ENCODE data around the gene ANKMY2.
"Not testable (repeated sequence)": the region's sequence is repeated elsewhere in the genome, so short reads cannot be mapped to it uniquely, and the experiment has no call there.

The ANKMY2 gene

GRCh38 chr7:16659854-16660497 is 14.4 kb upstream of the ANKMY2 start:
- DNase-seq (ENCODE audit: low read depth) = not testable (repeated sequence)

GRCh38 chr7:16657656-16658279 is 12.2 kb upstream of the ANKMY2 start:
- DNase-seq (ENCODE audit: low read depth) = no peak

GRCh38 chr7:16656141-16656540 is 10.6 kb upstream of the ANKMY2 start:
- DNase-seq (ENCODE audit: low read depth) = no peak

GRCh38 chr7:16655394-16655793 is 9.8 kb upstream of the ANKMY2 start:
- DNase-seq (ENCODE audit: low read depth) = no peak

- no peak for DNase-seq (ENCODE audit: low read depth)
Measured at GRCh38 chr7:16652888-16653287, 7.3 kb upstream of the ANKMY2 start.

GRCh38 chr7:16652240-16652583 is 6.7 kb upstream of the ANKMY2 start:
- no peak for DNase-seq (ENCODE audit: low read depth)

GRCh38 chr7:16651396-16652239 is 6.1 kb upstream of the ANKMY2 start:
- no peak for DNase-seq (ENCODE audit: low read depth)

GRCh38 chr7:16650266-16650665 is 4.7 kb upstream of the ANKMY2 start:
- no peak for DNase-seq (ENCODE audit: low read depth)

- no peak for DNase-seq (ENCODE audit: low read depth)
Measured at GRCh38 chr7:16649196-16649595, 3.6 kb upstream of the ANKMY2 start.

- DNase-seq (ENCODE audit: low read depth) = no peak
Measured at GRCh38 chr7:16648551-16648950, 3.0 kb upstream of the ANKMY2 start.

- DNase-seq (ENCODE audit: low read depth) = no peak
Measured at GRCh38 chr7:16647435-16647960, 1.9 kb upstream of the ANKMY2 start.

- no peak for DNase-seq (ENCODE audit: low read depth)
Measured at GRCh38 chr7:16646472-16647072, 1.0 kb upstream of the ANKMY2 start.

- DNase-seq (ENCODE audit: low read depth) = no peak
Measured at GRCh38 chr7:16644636-16645592, 640 bp downstream of the ANKMY2 start.

- no peak for DNase-seq (ENCODE audit: low read depth)
Measured at GRCh38 chr7:16644157-16644556, 1.4 kb downstream of the ANKMY2 start.

GRCh38 chr7:16638282-16639280 is 7.0 kb downstream of the ANKMY2 start:
- no peak for DNase-seq (ENCODE audit: low read depth)

- DNase-seq (ENCODE audit: low read depth) = no peak
Measured at GRCh38 chr7:16637379-16637778, 8.2 kb downstream of the ANKMY2 start.

- no peak for DNase-seq (ENCODE audit: low read depth)
Measured at GRCh38 chr7:16636555-16637101, 8.9 kb downstream of the ANKMY2 start.

- DNase-seq (ENCODE audit: low read depth) = no peak
Measured at GRCh38 chr7:16634271-16634738, 11.2 kb downstream of the ANKMY2 start.

- no peak for DNase-seq (ENCODE audit: low read depth)
Measured at GRCh38 chr7:16630654-16631053, 14.9 kb downstream of the ANKMY2 start.

GRCh38 chr7:16627236-16627635 is 18.3 kb downstream of the ANKMY2 start:
- no peak for DNase-seq (ENCODE audit: low read depth)
